Left hindlimb (tissue), 1 donor: ENCODE data around the gene TENM4.

Experiments used
- DNase-seq: peaks from one replicate; pipeline ENCODE4 v3.0.0-alpha.2; 2018

The TENM4 gene

GRCh38 chr11:78764946-78765345 lies 675.9 kb downstream of the TENM4 start:
- no peak for DNase-seq

- DNase-seq: no peak
Measured at GRCh38 chr11:78763664-78764063, 677.2 kb downstream of the TENM4 start.

- DNase-seq: no peak
Measured at GRCh38 chr11:78762105-78762504, 678.7 kb downstream of the TENM4 start.

GRCh38 chr11:78759071-78759470 lies 681.8 kb downstream of the TENM4 start:
- DNase-seq: no peak

- DNase-seq: no peak
Measured at GRCh38 chr11:78753297-78753696, 687.5 kb downstream of the TENM4 start.

GRCh38 chr11:78752494-78752893 lies 688.3 kb downstream of the TENM4 start:
- DNase-seq: no peak

- DNase-seq: no peak
Measured at GRCh38 chr11:78748918-78749690, 691.7 kb downstream of the TENM4 start.

- DNase-seq: no peak
Measured at GRCh38 chr11:78744949-78745348, 695.9 kb downstream of the TENM4 start.

- no peak for DNase-seq
Measured at GRCh38 chr11:78744202-78744601, 696.6 kb downstream of the TENM4 start.

- peak; percentile 54 for DNase-seq
Measured at GRCh38 chr11:78742430-78742829, 698.4 kb downstream of the TENM4 start.

GRCh38 chr11:78741741-78742140 lies 699.1 kb downstream of the TENM4 start:
- DNase-seq: peak; percentile 36

- DNase-seq: peak; percentile 59
Measured at GRCh38 chr11:78740199-78741071, 700.4 kb downstream of the TENM4 start.

- no peak for DNase-seq
Measured at GRCh38 chr11:78737891-78738290, 702.9 kb downstream of the TENM4 start.

GRCh38 chr11:78737301-78737700 lies 703.5 kb downstream of the TENM4 start:
- DNase-seq: no peak

GRCh38 chr11:78735711-78736110 lies 705.1 kb downstream of the TENM4 start:
- DNase-seq: no peak

GRCh38 chr11:78733031-78733430 lies 707.8 kb downstream of the TENM4 start:
- no peak for DNase-seq

- no peak for DNase-seq
Measured at GRCh38 chr11:78732246-78732645, 708.6 kb downstream of the TENM4 start.

GRCh38 chr11:78731027-78731426 lies 709.8 kb downstream of the TENM4 start:
- no peak for DNase-seq

- no peak for DNase-seq
Measured at GRCh38 chr11:78730267-78730824, 710.5 kb downstream of the TENM4 start.

- DNase-seq: no peak
Measured at GRCh38 chr11:78727816-78728215, 713.0 kb downstream of the TENM4 start.

GRCh38 chr11:78725200-78725599 lies 715.6 kb downstream of the TENM4 start:
- no peak for DNase-seq

GRCh38 chr11:78722786-78723185 lies 718.0 kb downstream of the TENM4 start:
- no peak for DNase-seq

- DNase-seq: no peak
Measured at GRCh38 chr11:78720281-78720989, 720.4 kb downstream of the TENM4 start.
